Body of pancreas (tissue), 4 donors: ENCODE results near the gene LPP.

ENCODE experiments used
- POLR2A ChIP-seq, 3 donors: fragments of 450-650 bp; IDR thresholded peaks; one replicate each; pipeline ENCODE4 v1.6.1; 2016; ENCODE audit warnings: antibody characterized with exemption in 3 of 3, mild to moderate bottlenecking in 2 of 3
- TF ChIP-seq, protein P1 (sequence below), 7 experiments: fragments of 450-650 bp in 4 of 7; fragments of 200-600 bp in 3 of 7; sonication (generic) in 3 of 7; IDR thresholded peaks; one replicate each; pipeline ENCODE4 v1.5.1; 2016 to 2019; ENCODE audit warnings: antibody characterized with exemption in 7 of 7

DNA sequence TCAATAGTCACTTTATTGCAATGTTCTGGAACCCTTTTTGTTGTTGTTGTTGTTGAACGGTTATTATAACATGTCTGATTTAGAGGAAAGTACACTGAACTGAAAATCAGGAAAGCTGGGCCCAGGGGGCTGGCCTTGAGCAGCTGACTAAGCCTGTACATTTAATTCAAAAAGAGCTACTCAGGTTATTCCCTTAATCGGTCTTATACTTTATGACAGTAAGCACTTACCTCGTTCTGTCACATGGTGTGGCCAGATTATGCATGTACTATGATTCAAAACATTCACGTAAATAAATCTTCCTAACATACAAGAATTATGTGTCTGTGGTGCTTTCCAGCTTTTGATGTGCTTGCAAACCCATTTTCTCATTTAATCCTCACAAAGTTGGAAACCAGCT, 635.3 kb downstream of the LPP start:
- TF ChIP-seq POLR2A (IDR thresholded peaks at IDR 0.05), result no peak
- TF ChIP-seq, protein P1, sequence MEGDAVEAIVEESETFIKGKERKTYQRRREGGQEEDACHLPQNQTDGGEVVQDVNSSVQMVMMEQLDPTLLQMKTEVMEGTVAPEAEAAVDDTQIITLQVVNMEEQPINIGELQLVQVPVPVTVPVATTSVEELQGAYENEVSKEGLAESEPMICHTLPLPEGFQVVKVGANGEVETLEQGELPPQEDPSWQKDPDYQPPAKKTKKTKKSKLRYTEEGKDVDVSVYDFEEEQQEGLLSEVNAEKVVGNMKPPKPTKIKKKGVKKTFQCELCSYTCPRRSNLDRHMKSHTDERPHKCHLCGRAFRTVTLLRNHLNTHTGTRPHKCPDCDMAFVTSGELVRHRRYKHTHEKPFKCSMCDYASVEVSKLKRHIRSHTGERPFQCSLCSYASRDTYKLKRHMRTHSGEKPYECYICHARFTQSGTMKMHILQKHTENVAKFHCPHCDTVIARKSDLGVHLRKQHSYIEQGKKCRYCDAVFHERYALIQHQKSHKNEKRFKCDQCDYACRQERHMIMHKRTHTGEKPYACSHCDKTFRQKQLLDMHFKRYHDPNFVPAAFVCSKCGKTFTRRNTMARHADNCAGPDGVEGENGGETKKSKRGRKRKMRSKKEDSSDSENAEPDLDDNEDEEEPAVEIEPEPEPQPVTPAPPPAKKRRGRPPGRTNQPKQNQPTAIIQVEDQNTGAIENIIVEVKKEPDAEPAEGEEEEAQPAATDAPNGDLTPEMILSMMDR (IDR thresholded peaks at IDR 0.05), result no peak
